NCI-H2029 treated with DMSO at 0.1 percent for 48 hours (cell line): Measurements from ENCODE around the gene CPNE7.
"Not testable (repeated sequence)": the region's sequence is repeated elsewhere in the genome, so short reads cannot be mapped to it uniquely, and the experiment has no call there.

Experiments
- DNase-seq: peaks from one replicate; lab custom pipeline; 2025; lab: John Stamatoyannopoulos, UW

CPNE7 gene

DNA sequence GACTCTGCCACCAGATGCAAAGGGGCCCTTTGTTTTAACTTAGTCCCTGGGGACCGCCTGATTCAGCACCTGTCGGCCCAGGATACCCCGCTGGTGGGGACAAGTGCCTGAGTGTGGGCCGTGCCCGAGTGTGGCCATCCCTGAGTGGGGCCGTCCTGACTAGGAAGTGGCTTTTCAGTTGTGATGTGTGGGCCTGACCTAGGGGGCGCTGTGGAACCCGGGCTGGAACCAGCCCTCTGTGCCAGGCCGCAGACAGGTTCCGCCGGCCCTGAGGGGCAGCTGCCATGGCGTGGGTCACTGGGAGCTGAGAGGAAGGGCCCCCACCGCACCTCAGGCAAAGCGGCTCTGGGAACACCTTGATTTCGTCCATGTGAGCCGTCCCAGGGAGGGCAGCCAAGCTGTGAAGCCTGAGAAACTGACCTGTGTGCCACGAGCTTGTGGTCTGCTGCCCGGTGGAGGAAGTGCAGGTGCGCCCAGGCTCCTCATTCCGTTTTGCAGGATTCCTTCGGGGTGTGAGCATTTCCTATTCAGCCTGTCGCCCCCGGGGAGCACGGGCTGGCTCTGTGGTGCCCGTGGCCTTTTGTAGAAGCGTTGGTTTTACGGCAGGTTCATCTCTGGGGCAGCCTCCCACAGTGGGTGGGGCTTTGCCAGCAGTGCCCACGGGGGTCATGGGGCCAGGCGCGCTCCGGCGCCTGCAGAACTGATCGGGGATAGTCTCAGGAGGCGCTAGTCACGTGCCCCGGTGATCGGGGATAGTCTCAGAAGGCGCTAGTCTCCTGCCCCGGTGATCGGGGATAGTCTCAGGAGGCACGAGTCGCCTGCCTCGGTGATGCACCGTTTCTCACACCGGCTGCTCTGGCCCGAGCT is 9.8 kb upstream of the CPNE7 start:
- no peak for DNase-seq

DNA sequence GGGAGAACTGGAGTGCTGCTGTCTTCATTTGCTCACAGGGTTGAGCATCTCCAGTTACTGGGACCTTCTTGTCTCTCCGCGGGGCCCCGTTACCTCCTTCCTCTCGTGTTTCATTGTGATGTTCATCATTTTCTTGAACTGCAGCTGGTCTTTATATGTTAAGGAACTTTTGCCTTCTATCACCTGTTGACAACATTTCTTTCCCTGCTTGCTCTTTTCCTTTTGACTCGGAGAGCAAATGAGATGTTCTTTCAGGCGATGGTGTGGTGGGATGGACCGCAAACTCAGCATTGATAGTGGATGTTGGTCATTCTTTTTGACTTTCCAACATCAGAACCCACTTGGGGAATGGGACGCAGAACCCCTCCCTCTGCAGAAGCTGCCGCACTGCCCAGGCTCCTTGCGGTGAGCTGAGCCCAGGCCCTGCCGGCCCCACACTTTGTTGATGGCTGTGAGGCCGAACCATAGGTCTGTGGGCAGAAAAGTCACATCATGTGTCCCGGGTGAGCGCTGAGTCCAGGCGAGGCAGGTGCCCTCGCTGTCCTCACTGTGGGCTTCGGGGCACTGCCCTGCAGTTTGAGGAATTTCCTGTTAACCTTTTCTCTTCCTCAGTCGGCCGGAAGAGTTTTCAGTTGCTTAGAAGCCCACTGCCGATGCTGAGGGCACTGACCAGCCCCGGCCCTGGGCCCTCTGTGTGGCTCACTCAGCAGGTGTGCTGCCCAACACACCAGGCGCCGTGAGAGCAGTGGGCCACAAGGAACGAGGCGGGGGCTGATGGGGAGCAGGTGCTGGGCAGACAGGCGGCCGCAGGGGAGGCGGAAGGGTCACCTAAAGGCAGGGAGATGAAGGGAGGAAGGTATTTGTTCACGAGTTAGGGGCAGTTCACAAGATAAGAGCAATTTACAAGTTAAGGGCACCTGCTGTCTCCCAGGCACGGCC is 7.6 kb upstream of the CPNE7 start:
- DNase-seq: no peak

DNA sequence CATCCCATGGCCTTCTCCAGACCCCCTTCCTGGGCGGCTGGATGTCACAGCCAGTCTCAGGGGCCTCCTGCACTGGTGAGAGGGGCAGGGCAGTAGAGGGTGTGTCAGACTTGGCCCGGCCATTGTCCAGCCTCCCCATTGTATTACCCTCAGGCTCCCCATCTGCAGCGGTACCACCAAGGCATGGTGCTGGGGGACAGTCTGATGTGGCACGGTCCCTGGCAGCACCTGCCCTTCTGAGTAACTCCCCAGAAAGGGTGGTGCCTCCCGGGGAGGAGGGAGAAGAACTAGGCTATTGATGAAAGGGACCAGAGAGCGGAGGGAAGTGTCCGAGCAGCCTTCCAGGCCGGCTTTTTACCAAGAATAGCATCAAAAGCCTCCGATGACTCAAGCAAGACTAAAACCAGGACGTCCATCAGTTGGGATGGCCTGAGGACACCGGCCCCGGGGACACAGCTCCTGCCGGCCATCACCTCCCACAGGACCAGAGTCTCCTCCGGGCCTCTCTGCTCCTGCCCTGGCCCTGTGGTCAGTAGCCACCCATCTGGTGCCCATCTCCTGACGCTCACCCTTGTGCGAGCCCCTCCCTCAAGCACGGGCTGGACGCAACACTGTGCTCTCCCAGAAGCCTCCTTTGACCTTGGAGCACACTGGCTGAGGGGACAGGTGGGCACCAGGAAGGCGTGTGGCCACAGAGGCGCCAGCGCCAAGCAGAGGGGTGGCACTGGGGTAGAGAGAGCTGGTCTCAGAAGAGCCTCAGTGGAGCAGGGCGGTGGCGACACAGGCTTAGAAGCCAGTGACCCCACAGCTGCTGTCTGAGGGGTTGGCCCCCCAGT is 5.8 kb upstream of the CPNE7 start:
- DNase-seq: no peak

DNA sequence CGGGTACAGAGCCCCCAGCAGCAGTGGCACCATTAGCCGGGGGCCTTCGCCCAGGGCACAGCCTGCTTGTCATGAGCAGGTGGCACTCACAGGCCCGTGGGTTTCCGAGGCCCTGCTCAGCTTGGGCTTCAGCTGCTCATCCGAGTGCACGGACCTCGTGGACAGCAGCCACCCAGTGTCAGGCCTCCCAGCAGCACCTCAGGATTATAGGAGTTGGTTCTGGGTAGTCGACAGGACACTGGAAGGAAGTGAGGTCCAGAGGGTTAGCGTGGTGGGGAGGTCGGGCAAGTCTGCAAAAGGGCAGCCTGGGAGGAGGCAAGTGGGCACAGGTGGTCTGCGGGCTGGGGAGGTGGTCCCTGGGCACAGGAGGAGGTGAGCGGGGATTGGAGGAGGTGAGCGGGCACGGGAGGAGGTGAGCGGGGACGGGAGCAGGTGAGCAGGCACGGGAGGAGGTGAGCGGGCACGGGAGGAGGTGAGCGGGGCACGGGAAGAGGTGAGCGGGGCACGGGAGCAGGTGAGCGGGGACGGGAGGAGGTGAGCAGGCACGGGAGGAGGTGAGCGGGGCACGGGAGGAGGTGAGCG is 5.1 kb upstream of the CPNE7 start:
- DNase-seq: no peak

DNA sequence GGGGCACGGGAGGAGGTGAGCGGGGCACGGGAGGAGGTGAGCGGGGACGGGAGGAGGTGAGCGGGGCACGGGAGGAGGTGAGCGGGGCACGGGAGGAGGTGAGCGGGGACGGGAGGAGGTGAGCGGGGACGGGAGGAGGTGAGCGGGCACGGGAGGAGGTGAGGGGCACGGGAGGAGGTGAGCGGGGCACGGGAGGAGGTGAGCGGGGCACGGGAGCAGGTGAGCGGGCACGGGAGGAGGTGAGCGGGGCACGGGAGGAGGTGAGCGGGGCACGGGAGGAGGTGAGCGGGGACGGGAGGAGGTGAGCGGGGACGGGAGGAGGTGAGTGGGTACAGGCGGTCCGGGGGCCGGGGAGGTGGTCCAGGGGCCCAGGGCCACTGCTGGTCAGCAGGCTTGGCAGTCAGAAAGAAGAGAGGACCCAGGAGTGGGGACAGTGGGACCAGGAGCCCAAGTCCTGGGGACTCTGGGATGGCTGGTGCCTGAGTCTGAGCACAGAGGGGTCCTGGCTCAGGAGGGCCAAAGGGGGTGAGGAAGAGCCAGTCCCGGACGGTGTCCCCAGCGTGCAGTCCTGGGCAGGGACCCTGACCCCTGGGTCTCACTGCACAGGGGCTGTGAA is 4.5 kb upstream of the CPNE7 start:
- DNase-seq: not testable (repeated sequence)

DNA sequence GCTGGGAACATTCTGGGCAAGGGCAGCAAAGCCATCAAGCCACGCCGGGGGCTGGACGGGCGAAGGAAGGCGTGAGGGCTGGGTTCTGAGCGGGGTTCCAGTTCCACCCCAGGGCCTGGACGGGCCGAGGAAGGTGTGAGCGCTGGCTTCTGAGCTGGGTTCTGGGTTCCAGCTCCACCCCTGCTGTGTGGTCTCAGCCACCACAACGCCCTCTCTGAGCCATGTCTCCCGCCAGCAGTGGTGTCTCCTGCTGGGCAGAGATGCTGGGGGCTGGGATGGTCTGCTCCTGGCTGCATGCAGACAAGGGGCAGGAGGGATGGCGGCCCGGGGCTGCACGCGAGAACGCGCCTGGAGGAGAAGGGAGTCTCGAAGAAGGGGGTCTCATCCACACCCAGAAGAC is 3.9 kb upstream of the CPNE7 start:
- DNase-seq: no peak

DNA sequence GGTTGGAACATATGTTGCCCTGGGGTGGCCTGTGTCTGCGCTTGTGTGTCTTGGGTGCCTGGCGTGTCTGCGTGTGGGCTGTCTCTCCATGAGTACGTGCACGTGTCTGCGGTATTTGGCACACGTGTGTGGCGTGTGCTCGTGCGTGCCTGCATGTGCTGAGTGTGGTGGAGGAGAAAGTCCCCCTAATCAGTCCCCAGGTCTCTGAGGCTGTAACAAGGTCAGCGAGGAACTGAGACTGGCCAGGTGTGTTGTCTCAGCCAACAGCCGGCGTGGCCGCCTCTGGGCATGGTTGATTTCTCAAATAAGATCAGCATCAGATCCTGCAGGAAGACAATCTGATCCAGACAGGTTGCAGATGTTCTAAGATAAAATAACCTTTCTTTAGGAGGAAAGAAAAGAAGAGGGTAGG is 3.5 kb upstream of the CPNE7 start:
- no peak for DNase-seq

DNA sequence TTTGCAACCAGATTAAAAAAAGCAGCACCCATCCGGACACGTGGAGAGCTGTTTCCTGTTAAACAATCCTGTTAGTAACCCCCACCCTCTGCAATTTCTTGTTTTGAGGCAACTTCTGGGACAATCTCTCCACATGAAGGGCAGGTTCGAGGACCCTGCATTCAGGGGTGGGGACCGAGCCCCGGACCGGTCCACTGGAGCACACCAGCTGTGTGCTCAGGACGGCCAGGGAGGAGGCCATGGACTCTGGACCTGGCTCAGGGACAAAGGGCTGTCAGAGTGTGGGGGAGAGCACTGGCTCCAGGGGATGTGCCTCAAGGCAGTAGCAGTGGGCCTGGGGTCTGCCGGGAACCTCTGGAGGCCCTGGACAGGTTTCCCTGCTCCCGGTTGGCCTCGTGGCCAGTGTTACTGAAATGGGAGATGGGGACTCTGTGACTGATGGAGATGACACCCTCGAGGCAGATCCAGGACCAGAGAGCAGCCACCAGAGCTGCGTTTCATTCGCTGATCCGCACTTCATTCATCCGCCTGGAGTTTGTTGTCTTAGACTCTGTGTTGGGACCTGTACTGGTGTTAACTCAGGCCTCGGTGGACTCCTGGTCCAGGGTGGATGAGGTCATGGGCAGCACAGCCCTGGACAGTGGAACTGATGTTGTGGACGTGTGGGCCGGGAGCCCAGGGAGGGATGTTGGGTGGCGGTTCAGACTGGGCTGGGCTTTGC is 2.9 kb upstream of the CPNE7 start:
- no peak for DNase-seq

DNA sequence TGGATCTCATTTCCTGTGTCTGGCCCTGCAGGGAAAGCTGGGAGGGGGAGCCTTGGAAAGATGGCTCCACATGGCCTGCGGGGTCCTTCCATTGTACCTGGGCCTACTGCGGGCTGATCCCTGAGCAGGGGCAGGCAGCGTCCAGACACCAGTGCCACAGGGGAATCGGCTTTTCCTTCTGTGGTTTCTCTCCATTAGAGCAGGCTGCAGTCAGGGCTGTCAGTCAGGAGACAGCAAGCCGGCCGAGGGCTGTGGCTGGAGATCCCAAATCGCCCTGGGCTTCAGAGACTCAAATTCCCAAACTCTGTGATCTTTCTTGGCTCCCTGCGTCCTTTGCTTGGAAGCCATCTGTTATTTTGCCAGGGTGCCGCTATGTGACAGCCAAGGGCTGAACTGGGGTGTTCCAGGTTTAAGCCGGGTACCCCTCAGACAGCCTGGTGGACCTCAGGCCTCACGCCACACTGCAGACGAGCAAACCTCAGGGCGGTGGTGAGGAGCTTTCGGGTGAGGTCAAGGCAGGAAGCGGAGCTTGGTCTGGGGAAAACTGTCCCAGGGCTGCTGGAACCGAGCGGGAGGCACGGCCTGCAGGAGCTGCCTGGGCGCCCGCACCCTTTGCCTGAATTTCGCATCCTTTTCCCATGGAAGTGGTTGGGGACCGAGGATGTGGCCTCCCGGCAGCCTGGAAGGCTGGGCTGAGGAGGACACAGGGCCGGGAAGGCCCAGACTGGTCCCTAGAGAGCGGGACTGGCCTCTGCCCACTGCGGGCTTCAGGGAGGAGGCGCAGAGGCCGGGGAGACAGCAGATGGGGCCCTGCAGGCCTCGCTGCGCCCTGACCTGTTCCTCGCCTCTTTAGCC is 1.5 kb upstream of the CPNE7 start:
- no peak for DNase-seq

DNA sequence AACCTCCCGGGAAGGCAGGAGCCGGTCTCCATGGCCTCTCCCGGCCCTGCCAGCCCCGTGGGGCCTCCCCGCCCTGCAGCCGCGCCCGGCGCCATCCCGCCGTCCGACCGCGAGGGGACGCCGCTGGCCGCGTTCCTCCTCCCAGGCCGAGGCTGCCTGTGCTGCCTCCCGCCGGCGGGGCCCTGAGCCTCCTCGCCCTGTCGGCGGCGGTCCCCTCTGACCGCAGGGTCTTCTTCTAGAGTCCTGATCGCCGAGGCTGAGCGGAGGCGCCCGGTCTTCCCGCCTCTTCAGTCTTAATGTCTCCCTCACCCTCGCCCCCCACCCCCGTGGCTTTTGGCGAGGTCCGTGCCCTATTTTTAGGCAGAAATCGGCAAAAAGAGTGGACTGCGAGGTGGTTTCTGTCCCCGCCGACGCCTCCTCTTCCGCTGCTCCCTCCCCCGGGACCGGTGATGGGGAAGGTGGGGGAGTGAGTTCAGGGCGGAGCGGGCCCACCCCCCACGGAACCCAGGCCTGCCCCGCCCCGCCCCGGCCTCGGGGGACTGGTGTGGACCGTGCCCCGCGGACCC is 794 bp upstream of the CPNE7 start:
- no peak for DNase-seq

DNA sequence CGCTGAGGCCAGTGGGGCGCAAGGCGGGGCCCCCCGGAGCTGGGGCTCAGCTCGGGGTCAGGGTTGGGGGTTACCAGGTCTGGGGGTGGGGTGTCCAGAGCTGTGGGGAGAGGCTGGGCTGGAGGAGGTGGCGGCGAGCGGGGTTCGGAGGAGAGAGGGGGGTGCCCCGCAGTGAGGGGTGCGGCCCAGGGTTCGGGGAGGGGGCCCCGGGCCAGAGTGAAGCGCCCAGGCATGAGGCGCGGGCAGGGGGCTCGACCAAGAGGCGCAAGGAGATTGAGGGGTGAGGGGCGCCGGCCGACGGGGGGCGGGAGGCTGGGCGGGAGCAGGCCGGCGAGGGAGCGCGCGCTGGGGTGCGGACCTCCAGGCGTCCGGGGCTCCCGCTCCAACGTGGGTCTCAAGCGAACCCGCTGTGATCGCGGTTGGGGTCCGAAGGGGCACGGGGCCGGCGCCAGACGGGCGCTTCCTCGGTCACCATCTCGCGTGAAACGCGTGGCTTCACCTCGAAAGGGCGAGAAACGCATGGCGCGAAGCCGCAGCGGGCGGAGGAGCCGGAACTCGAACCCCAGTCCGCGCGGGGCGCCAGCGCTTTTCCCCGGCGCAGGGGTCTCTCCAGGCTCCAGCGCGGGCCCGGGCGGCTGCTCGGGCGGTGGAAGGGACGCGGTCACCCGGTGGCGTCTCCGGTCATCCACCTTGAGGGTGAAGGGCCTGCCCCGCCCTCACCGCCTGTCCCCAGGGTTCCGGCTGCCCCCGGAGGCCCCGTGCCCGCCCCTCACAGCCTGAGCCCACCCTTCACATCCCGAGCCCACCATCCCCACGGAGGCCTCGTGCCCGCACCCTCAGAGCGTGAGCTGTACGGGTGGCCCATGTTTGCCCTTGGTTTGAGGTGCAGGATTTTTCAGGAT is 846 bp downstream of the CPNE7 start:
- no peak for DNase-seq

DNA sequence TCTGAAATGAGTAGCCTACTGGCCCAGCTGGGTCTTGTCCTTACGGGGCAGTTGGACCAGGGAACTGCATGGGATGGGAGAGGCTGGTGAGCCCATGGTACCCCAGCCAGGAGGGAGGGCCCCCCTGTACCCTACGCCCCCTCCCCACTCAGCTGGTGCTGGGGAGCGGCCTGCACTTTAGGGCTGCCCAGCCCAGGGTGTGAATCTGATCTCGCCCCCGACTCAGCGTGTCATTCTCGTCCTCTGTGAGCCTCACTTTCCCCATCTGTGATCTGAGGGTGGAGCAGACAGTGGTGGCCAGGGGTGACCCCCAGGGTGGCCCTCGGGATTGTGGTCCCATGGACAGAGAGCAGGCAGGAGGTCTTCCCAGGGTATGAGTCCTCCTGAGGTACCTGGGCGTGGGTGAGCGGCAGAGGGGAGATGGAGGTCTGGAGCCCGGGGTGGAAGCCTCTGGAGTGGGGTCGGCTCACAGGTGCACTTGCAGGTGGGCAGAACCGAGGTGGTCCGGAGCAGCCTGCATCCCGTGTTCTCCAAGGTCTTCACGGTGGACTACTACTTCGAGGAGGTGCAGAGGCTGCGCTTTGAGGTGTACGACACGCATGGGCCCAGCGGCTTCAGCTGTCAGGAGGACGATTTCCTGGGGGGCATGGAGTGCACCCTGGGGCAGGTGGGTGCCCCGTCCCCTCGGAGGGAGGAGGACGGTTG is 1.6 kb downstream of the CPNE7 start:
- no peak for DNase-seq

DNA sequence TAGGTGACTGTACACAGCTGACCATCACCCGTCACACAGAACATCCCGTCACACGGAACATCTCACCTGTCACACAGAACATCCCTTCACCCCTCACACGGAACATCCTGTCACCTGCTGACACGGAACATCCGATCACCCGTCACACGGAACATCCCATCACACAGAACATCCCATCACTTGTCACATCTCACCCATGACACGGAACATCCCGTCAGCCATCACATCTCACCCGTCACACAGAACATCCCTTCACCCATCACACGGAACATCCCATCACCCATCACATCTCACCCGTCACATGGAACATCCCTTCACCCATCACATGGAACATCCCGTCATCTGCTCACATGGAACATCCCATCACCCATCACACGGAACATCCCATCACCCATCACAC is 3.8 kb downstream of the CPNE7 start:
- DNase-seq: no peak

DNA sequence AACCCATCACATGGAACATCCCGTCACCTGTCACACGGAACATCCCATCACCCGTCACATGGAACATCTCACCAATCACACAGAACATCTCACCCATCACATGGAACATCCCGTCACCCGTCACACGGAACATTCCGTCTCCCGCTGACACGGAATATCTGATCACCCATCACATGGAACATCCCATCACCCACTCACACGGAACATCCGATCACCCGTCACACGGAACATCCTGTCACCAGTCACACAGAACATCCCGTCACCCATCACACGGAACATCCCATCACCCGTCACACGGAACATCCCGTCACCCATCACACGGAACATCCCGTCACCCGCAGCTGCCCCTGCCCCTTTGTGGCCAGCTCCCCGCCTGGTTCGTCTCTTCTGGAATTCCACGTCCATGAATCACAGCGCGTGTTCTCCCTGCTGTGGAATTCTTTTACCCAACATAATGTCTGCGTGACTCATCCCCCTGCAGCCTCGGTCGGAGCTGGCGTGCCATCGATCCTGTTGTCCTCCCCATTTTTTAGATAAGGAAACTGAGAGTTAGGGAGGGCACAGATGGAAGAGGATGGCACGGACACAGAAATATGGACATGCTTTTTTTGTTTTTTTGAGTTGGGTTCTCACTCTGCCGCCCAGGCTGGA is 5.6 kb downstream of the CPNE7 start:
- DNase-seq: no peak

DNA sequence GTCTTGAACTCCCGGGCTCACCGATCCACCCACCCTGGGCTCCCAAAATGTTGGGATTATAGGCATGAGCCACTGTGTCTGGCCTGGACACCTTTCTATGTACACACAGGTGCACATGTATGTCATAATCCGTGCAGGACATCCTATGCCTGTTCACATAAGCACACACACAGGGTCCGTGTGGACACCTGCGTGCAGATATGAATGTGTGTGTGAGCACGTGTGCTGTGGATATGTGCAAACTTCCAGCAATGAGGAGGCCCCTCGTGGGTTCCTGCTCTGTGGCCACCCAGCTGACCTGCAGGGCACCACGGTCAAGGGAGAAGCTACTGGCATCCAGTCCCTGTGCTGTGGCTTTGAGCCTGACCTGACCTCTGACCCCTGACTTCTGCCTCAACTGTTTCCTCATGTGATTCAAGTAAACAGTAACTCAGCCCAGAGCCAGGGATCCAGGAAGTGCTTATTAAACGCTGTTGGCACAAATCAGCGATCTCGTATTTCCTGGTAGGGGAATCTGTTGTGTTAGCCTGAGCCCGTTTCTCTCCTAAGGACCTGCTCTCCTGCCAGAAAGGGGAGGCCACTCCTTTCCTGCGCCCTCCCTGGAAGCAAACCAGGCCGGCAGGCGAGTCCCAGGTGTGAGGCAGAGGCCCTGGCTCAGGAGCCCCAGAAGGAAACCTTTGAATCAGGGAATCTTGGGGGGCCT is 6.5 kb downstream of the CPNE7 start:
- peak; percentile 47 for DNase-seq

DNA sequence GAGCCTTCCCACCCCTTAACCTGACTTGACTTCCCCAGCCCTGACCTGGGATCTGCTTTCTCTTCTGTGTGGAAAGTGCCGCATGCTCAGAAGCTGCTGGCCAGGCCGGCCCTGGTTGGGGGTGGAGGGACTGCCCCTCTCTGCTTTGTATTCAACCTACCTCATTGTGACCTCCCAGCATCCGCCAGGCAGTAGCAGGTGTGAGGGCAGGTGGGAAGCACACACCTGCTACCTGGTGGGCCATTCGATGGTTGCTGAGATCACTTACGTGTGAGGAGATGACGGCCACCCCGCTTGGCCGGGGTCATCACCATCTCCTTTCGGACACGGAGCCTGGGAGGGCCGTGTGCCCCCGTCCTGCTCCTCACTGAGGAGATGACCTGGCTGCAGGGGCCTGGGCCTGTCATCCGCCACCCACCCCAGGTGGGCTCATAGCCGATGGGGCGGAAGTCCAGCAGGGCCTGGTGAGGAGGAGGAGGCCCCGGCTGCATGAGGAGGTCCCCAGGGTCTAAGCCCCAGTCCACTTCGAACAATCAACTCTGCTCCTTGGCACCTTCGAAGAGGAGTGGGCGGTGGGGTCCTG is 7.1 kb downstream of the CPNE7 start:
- no peak for DNase-seq
